ENCODE data around the gene CRYBA2. TPM values are rescaled to one million over a fixed set of nuclear protein-coding genes. Genes with fewer than 3 reads are reported as not detected.

CRYBA2 gene
- total RNA-seq, 2 experiments from 2014 or later: not detected

GRCh38 chr2:218956039-218956438, 37.2 kb downstream of the CRYBA2 start:
- intact Hi-C loops (cut with micrococcal nuclease; ENCODE audit: unreplicated experiment): no loop called here
- no peaks in the 10 kb centered on the region for H3K79me2 ChIP-seq (ENCODE audit: insufficient read depth, low read depth, low read length)
- H3K4me2 ChIP-seq (ENCODE audit: low read length): no peak overlapping the region
- TF ChIP-seq CTCF (conservative IDR thresholded peaks at IDR 0.05; ENCODE audit: low read length) (no peak), EZH2phosphoT487 (IDR thresholded peaks at IDR 0.05; ENCODE audit: borderline replicate concordance, low read depth, low read length) (no peak)
- no peaks in the 10 kb centered on the region for H4K20me1 ChIP-seq (ENCODE audit: insufficient read depth, low read length)
- no peak for DNase-seq (ENCODE audit: low spot score)
- ChIA-PET CTCF (ENCODE audit: unreplicated experiment) (no interaction called here), POLR2A (interaction anchor here (0.6 kb wide), 2 partner anchors 51 to 513 kb away, joined by 3 read pairs; no protein-coding TSS in a partner anchor)
- no peaks in the 10 kb centered on the region for H3K9me3 ChIP-seq (ENCODE audit: low read length)
- no peak overlapping the region for H3K27ac ChIP-seq (ENCODE audit: low read depth, low read length, poor library complexity, severe bottlenecking)
- no peaks in the 10 kb centered on the region for H3K9me2 ChIP-seq (ENCODE audit: insufficient read depth, low read length)
- BruUV-seq (replicated peaks): no TSS peak
- H2AFZ ChIP-seq (ENCODE audit: low read length): no peak overlapping the region
- H3K4me3 ChIP-seq (ENCODE audit: low read depth, low read length, poor library complexity, severe bottlenecking): no peak overlapping the region
- peaks cover 6% of the 10 kb centered on the region for H3K4me1 ChIP-seq (ENCODE audit: insufficient read depth, low read length, poor library complexity, severe bottlenecking)
- no peaks in the 10 kb centered on the region for H3K36me3 ChIP-seq (ENCODE audit: insufficient read depth, low read length)

GRCh38 chr2:218954541-218955300, 38.5 kb downstream of the CRYBA2 start:
- no peak overlapping the region for H2AFZ ChIP-seq (ENCODE audit: low read length)
- no peak overlapping the region for H3K4me2 ChIP-seq (ENCODE audit: low read length)
- ChIA-PET CTCF (ENCODE audit: unreplicated experiment) (no interaction called here), POLR2A (interaction anchor here (0.6 kb wide), 1 partner anchor 361 kb away, joined by 5 read pairs; no protein-coding TSS in a partner anchor)
- DNase-seq (ENCODE audit: low spot score): no peak
- H3K27ac ChIP-seq (ENCODE audit: low read depth, low read length, poor library complexity, severe bottlenecking): no peak overlapping the region
- no TSS peak for BruUV-seq (replicated peaks)
- peaks cover 6% of the 10 kb centered on the region for H3K4me1 ChIP-seq (ENCODE audit: insufficient read depth, low read length, poor library complexity, severe bottlenecking)
- intact Hi-C loops (cut with micrococcal nuclease; ENCODE audit: unreplicated experiment): no loop called here
- H3K4me3 ChIP-seq (ENCODE audit: low read depth, low read length, poor library complexity, severe bottlenecking): no peak overlapping the region
- no peaks in the 10 kb centered on the region for H3K9me2 ChIP-seq (ENCODE audit: insufficient read depth, low read length)
- no peaks in the 10 kb centered on the region for H4K20me1 ChIP-seq (ENCODE audit: insufficient read depth, low read length)
- no peaks in the 10 kb centered on the region for H3K79me2 ChIP-seq (ENCODE audit: insufficient read depth, low read depth, low read length)
- H3K36me3 ChIP-seq (ENCODE audit: insufficient read depth, low read length): no peaks in the 10 kb centered on the region
- H3K9me3 ChIP-seq (ENCODE audit: low read length): no peaks in the 10 kb centered on the region
- no peak for TF ChIP-seq CTCF (conservative IDR thresholded peaks at IDR 0.05; ENCODE audit: low read length)
- no peak for TF ChIP-seq EZH2phosphoT487 (IDR thresholded peaks at IDR 0.05; ENCODE audit: borderline replicate concordance, low read depth, low read length)

GRCh38 chr2:218953366-218953954, 39.8 kb downstream of the CRYBA2 start:
- ChIA-PET POLR2A (interaction anchor here (0.6 to 0.7 kb wide), 2 partner anchors 181 to 400 kb away, joined by 3 read pairs; no protein-coding TSS in a partner anchor), CTCF (ENCODE audit: unreplicated experiment) (interaction anchor here (0.5 kb wide), 1 partner anchor 872 kb away, joined by 3 read pairs; no protein-coding TSS in a partner anchor)
- H3K36me3 ChIP-seq (ENCODE audit: insufficient read depth, low read length): no peaks in the 10 kb centered on the region
- H3K4me3 ChIP-seq (ENCODE audit: low read depth, low read length, poor library complexity, severe bottlenecking): no peak overlapping the region
- H4K20me1 ChIP-seq (ENCODE audit: insufficient read depth, low read length): no peaks in the 10 kb centered on the region
- no peaks in the 10 kb centered on the region for H3K4me1 ChIP-seq (ENCODE audit: insufficient read depth, low read length, poor library complexity, severe bottlenecking)
- no peak for DNase-seq (ENCODE audit: low spot score)
- no peak overlapping the region for H3K4me2 ChIP-seq (ENCODE audit: low read length)
- no TSS peak for BruUV-seq (replicated peaks)
- TF ChIP-seq EZH2phosphoT487 (IDR thresholded peaks at IDR 0.05; ENCODE audit: borderline replicate concordance, low read depth, low read length) (no peak), CTCF (conservative IDR thresholded peaks at IDR 0.05; ENCODE audit: low read length) (peak; percentile 41; the same call in 1 of the 2 replicates)
- no peaks in the 10 kb centered on the region for H3K9me3 ChIP-seq (ENCODE audit: low read length)
- H3K9me2 ChIP-seq (ENCODE audit: insufficient read depth, low read length): no peaks in the 10 kb centered on the region
- intact Hi-C loops (cut with micrococcal nuclease; ENCODE audit: unreplicated experiment): no loop called here
- no peak overlapping the region for H3K27ac ChIP-seq (ENCODE audit: low read depth, low read length, poor library complexity, severe bottlenecking)
- H2AFZ ChIP-seq (ENCODE audit: low read length): no peak overlapping the region
- no peaks in the 10 kb centered on the region for H3K79me2 ChIP-seq (ENCODE audit: insufficient read depth, low read depth, low read length)
